Measurements from ENCODE around the gene GNLY. TPM values are rescaled to one million over a fixed set of nuclear protein-coding genes. Genes with fewer than 3 reads are reported as not detected.
"Not testable (repeated sequence)": the region's sequence is repeated elsewhere in the genome, so short reads cannot be mapped to it uniquely, and the experiment has no call there.

GNLY gene
- total and polyA plus RNA-seq, 9 of the 15 experiments (the other 6 are each of a cell fraction or from before 2014, with no cell fraction given), result not detected

DNA sequence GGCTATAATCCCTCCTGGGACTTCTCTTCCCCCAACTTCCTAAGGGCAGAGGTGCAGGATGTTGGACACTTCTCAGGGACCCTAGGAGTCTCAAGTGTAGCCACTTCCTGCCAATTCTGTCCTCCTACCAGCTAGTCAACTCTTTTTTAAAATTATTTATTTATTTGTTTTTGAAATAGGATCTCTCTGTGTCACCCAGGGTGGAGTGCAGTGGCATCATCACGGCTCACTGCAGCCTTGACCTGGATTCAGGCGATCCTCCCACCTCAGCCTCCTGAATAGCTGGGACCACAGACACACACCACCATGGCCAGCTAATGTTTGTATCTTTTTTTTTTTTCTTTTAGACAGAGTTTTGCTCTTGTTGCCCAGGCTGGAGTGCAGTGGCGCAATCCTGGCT, 37.7 kb upstream of the GNLY start (continued):
- TF ChIP-seq IRF1 (CRISPR knock-in tag; IDR thresholded peaks at IDR 0.05; ENCODE audit: borderline replicate concordance) (no peak), POLR2AphosphoS2 (IDR thresholded peaks at IDR 0.05; ENCODE audit: low read length) (no peak)

GRCh38 chr2:85657399-85657798, 36.8 kb upstream of the GNLY start:
- H3K27me3 ChIP-seq (ENCODE audit: control insufficient read depth in 2 of 2, insufficient read depth in 2 of 2, low read length in 2 of 2); H3K27ac ChIP-seq (ENCODE audit: extremely low read depth, low read depth, low read length); DNase-seq (ENCODE audit: extremely low read depth in 1 of 4, low spot score in 3 of 4); ATAC-seq; H3K4me1 ChIP-seq (replicated peaks in 1 of 2; ENCODE audit: control insufficient read depth in 2 of 2, insufficient read depth in 2 of 2, low read length in 2 of 2); H4K20me1 ChIP-seq (replicated peaks; ENCODE audit: control insufficient read depth, insufficient read depth, low read length); H3K79me2 ChIP-seq (ENCODE audit: control insufficient read depth, insufficient read depth, low read length); H3K9me1 ChIP-seq (ENCODE audit: control insufficient read depth, insufficient read depth, low read length); in situ Hi-C loops (cut with MboI); intact Hi-C loops (cut with micrococcal nuclease); BruUV-seq (replicated peaks); H3K4me3 ChIP-seq; CTCF ChIA-PET (ENCODE audit: low intra/inter-chr PET ratio); FAIRE-seq; H2AFZ ChIP-seq (ENCODE audit: low read depth, low read length); H3K9me3 ChIP-seq (replicated peaks; ENCODE audit: control insufficient read depth, insufficient read depth, low read depth, low read length); H3K9ac ChIP-seq (ENCODE audit: insufficient read depth in 1 of 2, low read depth in 2 of 2, low read length in 2 of 2); H3K4me2 ChIP-seq (ENCODE audit: insufficient read depth, low read length): not testable (repeated sequence)
- POLR2A ChIA-PET, result interaction anchor here (3.4 kb wide), 1 partner anchor 8 kb away, joined by 17 read pairs; no protein-coding TSS in a partner anchor
- peaks cover 22% of the 10 kb centered on the region; the same call in 2 of the 3 replicates for H3K36me3 ChIP-seq (ENCODE audit: control insufficient read depth, insufficient read depth, low read length)
- WGBS (ENCODE audit: insufficient coverage, low coverage, missing lambda C conversion rate), result 64% methylated on average over 4 of the region's 4 CpGs
